ENCODE results near the gene HADH.

HADH gene

DNA sequence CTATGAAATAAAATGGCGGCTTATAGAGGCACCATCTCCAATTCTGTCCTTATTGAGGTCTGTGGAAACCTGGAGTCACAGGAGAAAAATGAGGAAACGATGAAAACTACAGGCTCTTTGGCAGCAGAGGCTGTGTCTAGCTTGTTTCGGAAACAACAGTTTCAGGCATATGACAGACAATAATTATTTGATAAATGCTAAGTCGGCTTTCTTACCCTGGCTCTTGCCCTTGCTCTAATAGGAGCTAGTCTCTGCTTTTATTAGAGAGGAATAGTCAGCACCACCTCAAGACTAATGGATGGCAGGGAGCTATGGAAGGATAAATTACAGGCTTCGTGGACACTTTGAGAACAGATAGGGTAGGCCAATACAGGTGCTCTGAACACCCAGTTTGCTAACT lies 24.3 kb downstream of the HADH start:
- DNase-seq (ENCODE audit: low read depth, low spot score): no peak
- no peak overlapping the region for H3K4me3 ChIP-seq (ENCODE audit: low read depth, low read length)
- TF ChIP-seq, protein P1, sequence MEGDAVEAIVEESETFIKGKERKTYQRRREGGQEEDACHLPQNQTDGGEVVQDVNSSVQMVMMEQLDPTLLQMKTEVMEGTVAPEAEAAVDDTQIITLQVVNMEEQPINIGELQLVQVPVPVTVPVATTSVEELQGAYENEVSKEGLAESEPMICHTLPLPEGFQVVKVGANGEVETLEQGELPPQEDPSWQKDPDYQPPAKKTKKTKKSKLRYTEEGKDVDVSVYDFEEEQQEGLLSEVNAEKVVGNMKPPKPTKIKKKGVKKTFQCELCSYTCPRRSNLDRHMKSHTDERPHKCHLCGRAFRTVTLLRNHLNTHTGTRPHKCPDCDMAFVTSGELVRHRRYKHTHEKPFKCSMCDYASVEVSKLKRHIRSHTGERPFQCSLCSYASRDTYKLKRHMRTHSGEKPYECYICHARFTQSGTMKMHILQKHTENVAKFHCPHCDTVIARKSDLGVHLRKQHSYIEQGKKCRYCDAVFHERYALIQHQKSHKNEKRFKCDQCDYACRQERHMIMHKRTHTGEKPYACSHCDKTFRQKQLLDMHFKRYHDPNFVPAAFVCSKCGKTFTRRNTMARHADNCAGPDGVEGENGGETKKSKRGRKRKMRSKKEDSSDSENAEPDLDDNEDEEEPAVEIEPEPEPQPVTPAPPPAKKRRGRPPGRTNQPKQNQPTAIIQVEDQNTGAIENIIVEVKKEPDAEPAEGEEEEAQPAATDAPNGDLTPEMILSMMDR (IDR thresholded peaks at IDR 0.05; ENCODE audit: low read depth, low read length): no peak

DNA sequence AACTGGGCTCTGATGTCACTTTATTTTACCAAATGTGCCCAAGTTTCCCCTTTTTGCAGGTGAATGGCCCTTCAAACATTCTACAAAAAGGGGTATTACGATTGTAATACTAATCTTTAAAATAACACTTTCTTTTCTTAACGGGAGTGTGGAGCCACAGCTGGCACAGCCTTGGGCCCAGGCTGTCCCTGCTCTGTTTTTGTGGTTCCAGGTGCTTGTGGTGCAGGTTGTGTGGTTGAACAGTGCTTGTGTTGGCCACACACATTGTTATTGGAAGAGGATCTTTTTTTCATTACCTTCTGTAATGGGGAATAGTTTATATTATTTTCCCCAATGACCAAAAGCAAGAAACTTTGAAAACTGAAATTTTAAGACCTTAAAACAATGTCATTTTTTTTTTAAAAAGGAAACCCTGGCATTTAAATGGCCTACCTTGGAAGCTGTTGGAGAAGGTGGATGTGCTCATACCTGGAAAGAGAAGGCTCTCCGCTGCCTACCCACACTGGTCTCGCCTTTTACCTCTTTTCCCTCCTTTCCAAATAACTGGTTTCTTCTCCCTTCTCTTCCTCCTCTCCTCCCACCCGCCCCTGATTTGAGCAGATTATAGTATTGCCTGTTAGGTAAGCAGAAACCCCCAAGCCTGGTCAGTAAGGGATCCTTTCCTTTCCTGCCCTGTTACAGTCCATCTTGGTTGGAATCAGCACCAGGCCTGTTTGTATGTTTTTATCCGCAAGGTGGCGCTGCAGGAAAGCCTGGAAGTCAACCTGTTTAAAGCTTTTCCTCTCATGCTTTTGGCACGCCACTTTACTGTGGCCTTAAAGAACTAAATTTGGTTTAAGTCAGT lies 28.6 kb downstream of the HADH start:
- peak; percentile 79 for DNase-seq (ENCODE audit: low read depth, low spot score)
- no peak overlapping the region for H3K4me3 ChIP-seq (ENCODE audit: low read depth, low read length)
- TF ChIP-seq, protein P1 (IDR thresholded peaks at IDR 0.05; ENCODE audit: low read depth, low read length): peak; percentile 87
- in situ Hi-C loops (cut with HindIII; ENCODE audit: low sequenced_read_pairs): no loop called here

More for the DNA sequence above, 24.3 kb downstream of the HADH start:
- in situ Hi-C loops (cut with HindIII; ENCODE audit: low sequenced_read_pairs): no loop called here

DNA sequence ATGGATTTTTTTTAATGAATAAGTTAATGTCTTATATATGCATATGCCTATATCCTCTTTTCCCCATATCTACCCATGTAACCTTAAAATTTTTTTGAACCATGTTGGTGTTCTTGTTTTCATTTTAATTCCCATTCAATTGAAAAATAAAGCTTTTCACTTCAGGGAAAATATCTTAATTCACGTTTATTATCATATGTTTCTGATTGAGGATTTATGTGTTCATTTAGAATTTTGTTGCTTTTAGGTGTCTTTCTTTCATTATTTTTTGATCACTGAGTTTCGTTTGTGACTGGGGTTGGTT lies 29.1 kb downstream of the HADH start:
- TF ChIP-seq, protein P1 (IDR thresholded peaks at IDR 0.05; ENCODE audit: low read depth, low read length): no peak
- DNase-seq (ENCODE audit: low read depth, low spot score): no peak
- in situ Hi-C loops (cut with HindIII; ENCODE audit: low sequenced_read_pairs): no loop called here
- no peak overlapping the region for H3K4me3 ChIP-seq (ENCODE audit: low read depth, low read length)

DNA sequence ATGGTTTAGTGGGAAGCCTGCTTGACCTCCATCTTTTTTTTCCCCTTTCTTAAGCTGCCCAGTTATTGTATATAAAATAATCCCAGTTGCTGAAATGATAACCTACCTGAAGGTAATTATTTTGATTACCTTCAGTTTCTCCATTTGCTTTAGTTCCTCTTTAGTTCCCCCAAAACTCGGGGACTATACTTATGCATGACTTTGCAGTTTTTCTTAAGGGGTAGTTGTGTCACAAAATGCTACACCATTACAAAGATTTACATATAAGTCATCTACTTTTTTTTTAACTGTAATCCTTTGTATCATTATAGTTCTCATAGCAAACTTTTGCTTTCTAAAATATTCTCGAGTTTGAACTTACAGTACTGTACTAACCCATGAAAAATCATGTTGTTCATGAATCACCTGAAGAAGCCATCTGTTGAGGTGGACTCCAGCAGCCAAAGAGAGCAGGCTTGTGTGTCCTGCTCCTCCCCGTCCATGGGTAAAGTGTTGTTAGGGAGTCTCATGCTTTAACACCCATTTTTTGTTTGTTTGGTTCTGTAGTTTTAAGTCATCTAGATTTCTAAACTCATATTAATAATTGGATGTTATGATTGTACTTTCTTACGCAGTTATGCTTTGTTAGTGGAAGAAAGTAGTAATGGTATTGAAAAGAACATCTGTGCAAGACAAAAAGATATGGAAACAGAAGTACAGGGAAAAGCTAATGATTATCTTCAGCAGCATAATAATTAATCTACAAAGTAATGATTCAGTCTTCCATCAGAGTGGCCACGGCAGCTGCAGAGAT lies 34.6 kb downstream of the HADH start:
- DNase-seq (ENCODE audit: low read depth, low spot score): no peak
- H3K4me3 ChIP-seq (ENCODE audit: low read depth, low read length): no peak overlapping the region
- in situ Hi-C loops (cut with HindIII; ENCODE audit: low sequenced_read_pairs): no loop called here
- TF ChIP-seq, protein P1 (IDR thresholded peaks at IDR 0.05; ENCODE audit: low read depth, low read length): no peak

DNA sequence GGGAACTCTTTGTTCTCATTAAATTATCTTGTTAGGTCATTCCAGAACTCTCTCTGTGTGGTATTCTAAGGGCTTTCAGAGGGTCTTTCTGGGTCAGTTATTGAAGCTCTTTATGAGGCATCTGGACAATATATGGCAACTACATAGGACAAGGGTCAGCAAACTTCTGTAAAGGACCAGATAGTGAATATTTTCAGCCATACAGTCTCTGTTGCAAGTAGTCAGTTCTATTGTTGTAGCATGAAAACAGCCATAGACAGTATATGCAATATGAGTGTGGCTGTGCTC lies 35.1 kb downstream of the HADH start:
- no peak overlapping the region for H3K4me3 ChIP-seq (ENCODE audit: low read depth, low read length)
- in situ Hi-C loops (cut with HindIII; ENCODE audit: low sequenced_read_pairs): no loop called here
- DNase-seq (ENCODE audit: low read depth, low spot score): no peak
- TF ChIP-seq, protein P1 (IDR thresholded peaks at IDR 0.05; ENCODE audit: low read depth, low read length): no peak

DNA sequence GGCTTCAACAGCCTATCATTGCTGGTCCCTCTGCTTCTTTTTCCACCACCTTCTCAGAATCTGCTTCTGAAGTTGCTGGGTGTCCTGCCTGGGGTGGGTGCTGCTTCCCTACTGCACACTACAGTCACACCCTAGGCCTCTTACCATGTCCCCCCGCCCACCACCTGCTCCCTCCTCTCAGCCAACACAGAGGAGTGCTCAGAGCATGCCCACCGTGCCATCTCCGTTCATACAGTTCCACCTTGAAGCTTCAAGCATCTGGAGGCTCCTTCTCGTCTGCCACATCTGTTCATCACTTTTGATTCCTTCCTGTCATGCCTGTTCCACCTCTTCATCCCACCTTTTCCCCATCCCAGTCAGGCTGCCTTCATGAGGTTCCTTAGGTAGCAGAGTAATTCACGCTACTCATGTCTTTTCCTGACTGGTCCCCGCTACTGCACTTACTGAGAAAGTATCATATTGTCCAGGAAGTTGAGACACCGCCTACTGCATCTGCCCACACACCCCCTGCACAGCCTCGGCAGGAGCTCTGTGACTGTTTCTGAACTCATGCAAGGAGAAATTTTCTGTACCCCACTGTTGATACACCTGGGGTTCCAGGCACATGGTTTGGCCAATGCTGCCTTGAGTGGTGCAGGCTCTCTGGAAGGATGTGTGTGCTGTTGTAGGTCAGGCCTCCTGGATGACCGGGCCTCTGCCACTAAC lies 39.5 kb downstream of the HADH start:
- TF ChIP-seq, protein P1 (IDR thresholded peaks at IDR 0.05; ENCODE audit: low read depth, low read length): no peak
- no peak for DNase-seq (ENCODE audit: low read depth, low spot score)

More for the DNA sequence above, 39.5 kb downstream of the HADH start:
- H3K4me3 ChIP-seq (ENCODE audit: low read depth, low read length): no peak overlapping the region
- in situ Hi-C loops (cut with HindIII; ENCODE audit: low sequenced_read_pairs): no loop called here

Data from astrocyte of the spinal cord (primary cell).